ENCODE measurements around the gene GPR137.

The GPR137 gene

GRCh38 chr11:64284048-64284961 lies 1.3 kb upstream of the GPR137 start, which contains the start of gene BAD:
Gene BAD (minus strand): TSS chr11:64284665. CDS start chr11:64284368, 297 bp downstream.
- DNase-seq (ENCODE audit: insufficient read length, low spot score), result peak; percentile 96
- peak; percentile 77 for FAIRE-seq

- DNase-seq (ENCODE audit: insufficient read length, low spot score), result no peak
Observed at GRCh38 chr11:64285885-64286800, 495 bp downstream of the GPR137 start.

GRCh38 chr11:64286801-64287159 lies 1.1 kb downstream of the GPR137 start:
- DNase-seq (ENCODE audit: insufficient read length, low spot score) (no peak), FAIRE-seq (no peak)

More at GRCh38 chr11:64285885-64286800, 495 bp downstream of the GPR137 start:
- FAIRE-seq, result no peak

- FAIRE-seq (no peak), DNase-seq (ENCODE audit: insufficient read length, low spot score) (no peak)
Observed at GRCh38 chr11:64287676-64288352, 2.2 kb downstream of the GPR137 start.

GRCh38 chr11:64288353-64288750 lies 2.7 kb downstream of the GPR137 start:
- DNase-seq (ENCODE audit: insufficient read length, low spot score), result no peak
- no peak for FAIRE-seq

GRCh38 chr11:64289002-64289564 lies 3.4 kb downstream of the GPR137 start:
- DNase-seq (ENCODE audit: insufficient read length, low spot score), result no peak
- FAIRE-seq, result no peak

- no peak for FAIRE-seq
- no peak for DNase-seq (ENCODE audit: insufficient read length, low spot score)
Observed at GRCh38 chr11:64290352-64291261, 5.0 kb downstream of the GPR137 start.

GRCh38 chr11:64291262-64291751 lies 5.7 kb downstream of the GPR137 start, which contains the start of gene KCNK4:
Gene KCNK4 (plus strand): TSS chr11:64291302. CDS start chr11:64293019, 1,717 bp downstream.
- FAIRE-seq (no peak), DNase-seq (ENCODE audit: insufficient read length, low spot score) (no peak)

- FAIRE-seq, result no peak
- DNase-seq (ENCODE audit: insufficient read length, low spot score), result no peak
Observed at GRCh38 chr11:64291752-64292459, 6.3 kb downstream of the GPR137 start.

GRCh38 chr11:64292460-64293254 lies 7.0 kb downstream of the GPR137 start:
- DNase-seq (ENCODE audit: insufficient read length, low spot score), result no peak
- no peak for FAIRE-seq

GRCh38 chr11:64294774-64295173 lies 9.1 kb downstream of the GPR137 start:
- no peak for FAIRE-seq
- DNase-seq (ENCODE audit: insufficient read length, low spot score), result no peak

GRCh38 chr11:64295760-64296159 lies 10.1 kb downstream of the GPR137 start:
- no peak for FAIRE-seq
- no peak for DNase-seq (ENCODE audit: insufficient read length, low spot score)

GRCh38 chr11:64296236-64296635 lies 10.6 kb downstream of the GPR137 start:
- no peak for FAIRE-seq
- DNase-seq (ENCODE audit: insufficient read length, low spot score), result no peak

- DNase-seq (ENCODE audit: insufficient read length, low spot score) (no peak), FAIRE-seq (no peak)
Observed at GRCh38 chr11:64296830-64297698, 11.4 kb downstream of the GPR137 start.

GRCh38 chr11:64297699-64298358 lies 12.2 kb downstream of the GPR137 start:
- FAIRE-seq (no peak), DNase-seq (ENCODE audit: insufficient read length, low spot score) (no peak)

Data from HTR-8/SVneo (cell line).